Stimulated activated CD4-positive, alpha-beta T cell treated with anti-CD3 and anti-CD28 coated beads, Interleukin-1b, Interleukin-23, amount 100 ng/mL, for 1 hour (primary cell): ENCODE measurements around the gene NEK2.
"Not testable (repeated sequence)": the region's sequence is repeated elsewhere in the genome, so short reads cannot be mapped to it uniquely, and the experiment has no call there.

ENCODE experiments used
- DNase-seq, 2 donors: peaks; one replicate each; pipeline ENCODE4 v3.0.0-alpha.2; 2020; ENCODE audit warnings: low read depth in 2 of 2

Gene NEK2

DNA sequence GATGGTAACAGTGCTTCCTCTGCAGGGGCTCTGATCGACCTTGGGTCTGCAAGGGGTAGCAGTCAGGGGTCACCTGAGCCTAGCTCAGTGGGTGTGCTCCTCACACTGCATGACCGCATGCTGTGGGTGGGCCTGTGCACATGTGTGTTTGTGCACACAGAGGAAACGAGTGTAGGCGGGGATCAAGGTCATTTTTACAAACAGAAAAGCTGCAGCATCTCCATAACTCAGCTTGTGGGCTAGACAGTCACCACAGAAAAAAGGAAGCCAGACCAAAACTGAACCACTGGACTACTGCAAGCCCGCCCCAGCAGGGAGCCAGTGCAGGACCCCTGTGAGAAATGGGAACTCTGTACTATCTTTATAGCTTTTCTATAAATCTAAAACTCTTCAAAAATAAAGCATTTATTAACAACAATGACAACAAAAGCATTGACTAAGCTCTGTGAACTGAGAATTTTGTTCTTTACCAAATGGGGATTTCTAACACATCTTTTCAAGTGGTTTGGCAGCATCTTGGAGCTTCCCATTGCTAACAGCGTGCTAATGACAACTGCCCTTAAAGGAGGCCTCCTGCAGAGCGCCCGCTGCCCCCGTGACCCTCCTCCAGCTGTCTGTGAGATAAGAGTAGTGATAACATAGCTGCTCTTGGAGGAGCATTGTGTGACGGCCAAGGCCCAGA is 19.9 kb upstream of the NEK2 start:
- no peak for DNase-seq

DNA sequence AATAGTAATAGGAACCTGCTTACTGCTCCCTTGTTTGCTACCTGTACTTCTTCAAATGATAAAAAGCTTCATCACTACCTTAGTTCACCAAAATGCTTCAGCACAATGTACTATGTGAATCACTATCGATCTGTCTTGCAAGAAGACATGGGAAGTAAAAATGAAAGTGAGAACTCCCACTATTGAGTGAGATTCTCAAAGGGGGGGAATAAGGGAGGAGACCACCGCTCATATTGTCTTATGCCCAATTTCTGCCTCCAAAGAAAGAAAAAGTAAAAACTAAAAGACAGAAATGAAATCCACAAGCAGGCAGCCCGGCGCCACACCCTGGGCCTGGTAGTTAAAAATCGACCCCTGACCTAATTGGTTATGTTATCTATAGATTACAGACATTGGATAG is 18.5 kb upstream of the NEK2 start:
- DNase-seq, result not testable (repeated sequence)

DNA sequence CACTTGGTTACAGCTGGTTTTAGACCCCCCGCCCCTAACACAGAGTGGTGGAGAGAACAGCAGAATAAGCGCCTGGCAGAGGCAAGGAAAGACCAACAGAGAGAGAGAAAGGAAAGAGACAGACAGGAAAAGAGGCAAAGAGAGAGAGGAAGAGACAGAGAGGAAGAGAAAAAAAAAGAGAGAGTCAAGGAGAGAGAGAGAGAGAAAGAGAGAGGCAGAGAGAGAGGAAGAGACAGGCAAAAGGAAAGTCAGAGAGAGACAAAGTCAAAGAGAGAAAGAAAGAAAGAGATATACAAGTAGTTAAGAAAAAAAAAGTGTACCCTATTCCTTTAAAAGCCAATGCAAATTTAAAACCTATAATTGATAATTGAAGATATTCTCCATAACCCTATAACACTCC is 13.0 kb upstream of the NEK2 start:
- no peak for DNase-seq

DNA sequence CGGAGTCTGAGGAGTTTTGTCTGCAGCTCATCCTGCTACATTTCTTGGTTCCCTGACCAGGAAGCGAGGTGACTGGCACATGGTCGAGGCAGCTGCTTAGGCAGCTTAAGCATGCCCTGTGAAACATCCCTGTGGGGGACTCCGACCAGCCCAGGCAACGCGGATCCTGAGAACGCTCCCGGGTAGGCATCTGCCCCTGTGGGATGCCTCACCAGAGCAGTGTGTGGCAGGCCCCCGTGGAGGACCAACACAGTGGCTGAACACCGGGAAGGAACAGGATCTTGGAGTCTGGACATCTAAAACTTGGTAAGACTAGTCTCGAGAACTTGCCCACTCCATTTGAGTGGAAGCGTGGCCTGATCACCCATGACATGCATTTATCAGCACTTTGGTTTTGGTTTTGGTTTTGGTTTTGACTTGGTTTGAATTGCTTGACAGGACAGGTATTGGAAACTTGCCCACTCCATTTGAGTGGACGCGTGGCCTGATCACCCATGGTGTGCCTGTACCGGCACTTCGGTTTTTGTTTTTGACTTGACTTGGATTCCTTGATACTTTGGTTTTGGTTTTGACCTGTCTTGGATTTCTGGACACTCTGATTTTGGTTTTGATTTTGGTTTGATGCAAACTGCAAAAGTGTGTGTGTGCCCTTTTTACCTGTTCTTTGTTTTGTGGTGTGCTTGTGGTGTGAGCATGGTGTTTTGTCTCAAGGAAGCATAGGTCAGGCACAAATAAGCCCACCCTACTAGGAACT is 12.2 kb upstream of the NEK2 start:
- no peak for DNase-seq

DNA sequence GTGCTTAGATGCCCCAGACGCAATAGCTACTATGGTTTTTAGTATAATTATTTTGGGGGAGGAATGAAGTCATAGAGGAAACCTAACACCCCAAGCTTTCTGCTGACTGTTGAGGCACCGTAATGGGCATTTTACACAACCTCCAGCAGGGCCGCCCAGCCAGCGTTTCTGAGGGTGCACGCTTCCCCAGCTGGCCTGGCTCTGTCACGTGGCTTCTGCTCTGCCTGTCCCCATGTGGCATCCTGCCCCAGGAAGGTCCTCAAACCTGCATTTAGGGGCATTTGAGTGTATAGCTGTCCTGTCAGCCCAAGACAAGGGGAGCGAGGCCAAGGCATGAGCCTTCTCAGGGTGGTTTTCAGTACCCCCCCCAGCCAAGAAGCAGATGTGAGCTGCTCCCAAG is 10.4 kb upstream of the NEK2 start:
- no peak for DNase-seq

DNA sequence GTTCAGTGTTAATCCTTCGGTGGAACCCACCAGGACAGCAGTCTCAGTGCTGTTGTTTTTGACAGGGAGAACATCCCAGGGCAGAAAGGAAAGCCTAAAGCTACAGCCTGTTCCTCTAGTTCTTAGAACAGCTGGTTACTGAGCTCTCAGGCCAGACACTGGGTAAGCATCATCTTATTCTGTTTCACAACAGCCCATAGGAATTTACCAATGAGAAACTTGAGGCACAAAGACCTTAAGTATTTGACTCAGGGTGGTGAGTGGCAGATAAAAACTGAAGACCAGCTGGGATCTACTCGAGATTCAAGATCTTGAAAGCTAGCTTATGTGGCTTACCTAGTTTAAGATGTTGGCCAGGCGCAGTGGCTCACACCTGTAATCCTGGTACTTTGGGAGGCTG is 9.4 kb upstream of the NEK2 start:
- no peak for DNase-seq

DNA sequence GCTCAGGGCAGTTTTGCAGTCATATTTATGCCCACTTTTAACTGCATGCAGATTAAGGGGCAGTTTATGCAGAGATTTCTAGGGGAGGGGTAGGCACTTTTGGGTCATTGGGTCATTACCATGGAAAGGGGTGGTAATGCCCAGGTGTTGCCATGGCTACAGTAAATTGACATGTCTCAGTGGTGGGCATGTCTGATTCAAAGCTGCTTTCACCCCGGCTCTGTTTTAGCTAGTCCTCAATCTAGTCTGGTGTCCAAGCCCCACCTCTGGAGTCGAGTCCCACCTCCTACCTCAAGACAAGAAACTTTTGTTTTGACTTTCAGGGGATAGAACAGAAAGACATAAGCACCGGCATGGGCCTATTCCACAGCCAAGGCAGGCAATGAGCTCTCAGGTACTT is 8.9 kb upstream of the NEK2 start:
- no peak for DNase-seq

DNA sequence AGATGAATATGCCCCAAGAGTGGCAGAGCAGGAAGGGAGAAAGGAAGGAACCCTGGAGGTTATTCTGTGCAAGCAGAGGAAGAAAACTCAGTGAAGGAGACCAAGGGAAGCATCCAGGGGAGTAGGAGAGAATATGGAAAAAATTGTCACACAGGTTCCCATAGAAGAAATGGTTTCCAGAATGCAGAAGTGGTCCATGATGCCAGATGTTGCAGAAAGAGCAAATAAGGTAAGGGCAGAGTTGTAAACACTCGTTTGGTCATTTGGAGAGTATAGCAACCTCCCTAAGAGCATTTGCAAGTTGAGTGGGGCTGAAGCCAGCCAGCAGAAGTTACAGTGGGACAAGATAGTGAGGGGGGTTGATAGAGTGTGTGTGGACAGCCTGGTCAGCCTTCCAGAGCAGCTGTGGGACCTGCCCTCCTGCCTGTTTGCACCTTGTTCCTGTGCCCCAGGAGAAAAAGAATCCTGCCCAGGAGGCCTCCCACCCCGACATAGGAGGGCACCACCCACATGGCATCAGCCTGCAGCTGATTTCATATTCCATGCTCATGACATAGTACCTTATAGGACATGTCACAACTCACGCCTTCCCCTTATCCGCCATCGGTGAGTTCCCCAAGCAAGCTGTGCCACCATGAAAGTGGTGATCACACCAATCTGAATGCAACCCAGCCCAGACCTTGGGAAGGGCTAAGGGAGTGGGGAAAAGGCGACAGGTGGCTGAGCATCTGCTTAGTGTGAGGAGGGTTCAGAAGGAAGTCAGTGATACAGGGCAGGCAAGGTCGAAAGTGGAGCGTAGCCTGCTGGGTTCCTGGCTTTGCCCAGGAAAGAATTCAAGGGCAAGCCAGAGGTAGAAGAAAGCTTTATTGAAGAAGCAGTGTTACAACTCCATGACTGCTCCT is 8.2 kb upstream of the NEK2 start:
- no peak for DNase-seq

DNA sequence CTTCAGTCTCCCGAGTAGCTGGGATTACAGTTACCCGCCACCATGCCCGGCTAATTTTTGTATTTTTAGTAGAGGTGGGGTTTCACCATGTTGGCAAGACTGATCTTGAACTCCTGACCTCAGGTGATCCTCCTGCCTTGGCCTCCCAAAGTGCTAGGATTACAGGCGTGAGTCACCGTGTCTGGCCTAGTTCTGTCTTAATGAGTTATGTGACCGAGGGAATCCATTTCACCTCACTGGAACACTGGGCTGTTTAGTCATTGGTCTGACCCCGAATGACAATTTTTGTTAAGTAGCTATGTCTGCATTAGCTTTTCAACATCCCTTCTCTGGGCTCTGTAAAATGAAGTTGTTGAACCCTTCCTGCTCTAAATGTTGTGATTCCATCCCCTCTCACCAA is 6.8 kb upstream of the NEK2 start:
- not testable (repeated sequence) for DNase-seq

DNA sequence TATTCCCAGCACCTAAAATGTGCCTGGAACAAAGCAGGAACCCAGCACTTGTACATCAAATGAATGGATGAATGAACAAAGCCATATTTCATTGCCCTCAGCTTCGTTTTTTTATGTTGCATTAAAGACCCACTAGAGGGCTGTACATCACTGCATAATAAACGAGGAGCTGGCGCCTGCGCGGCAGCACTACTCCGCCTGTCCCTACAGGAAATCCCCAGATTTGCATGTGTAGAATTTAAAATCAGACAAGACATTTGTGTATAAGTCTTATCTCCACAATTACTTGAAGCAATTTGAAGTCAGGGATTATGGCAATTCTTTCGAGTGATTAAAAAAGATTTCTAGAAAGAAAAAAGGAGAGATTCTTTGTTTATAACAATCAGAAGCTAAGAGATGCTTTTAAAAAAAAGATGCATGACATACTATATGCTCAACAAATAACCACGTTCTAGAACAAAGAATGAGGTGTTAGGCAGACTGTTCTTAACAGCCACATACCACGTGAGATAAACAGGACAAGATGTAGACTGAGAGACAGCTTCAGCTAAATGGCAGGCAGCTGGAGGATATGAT is 5.4 kb upstream of the NEK2 start:
- peak; percentile 42 to 45 for DNase-seq

DNA sequence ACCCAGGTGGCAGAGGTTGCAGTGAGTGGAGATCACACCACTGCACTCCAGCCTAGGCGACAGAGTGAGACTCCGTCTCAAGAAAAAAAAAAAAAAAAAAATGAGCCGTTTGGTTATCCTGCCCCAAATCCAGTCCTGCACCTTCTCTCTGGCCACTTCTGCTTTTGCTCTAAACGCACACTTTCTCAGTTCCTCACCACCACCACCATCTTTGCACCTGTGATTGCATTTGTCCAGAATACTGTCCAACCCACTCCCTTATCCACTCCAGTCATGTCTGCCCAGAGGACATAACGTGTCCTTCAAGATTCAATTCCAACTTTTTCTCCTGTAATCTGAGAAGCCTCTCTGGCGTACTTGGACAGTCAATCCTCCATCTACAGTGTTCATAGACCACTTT is 2.2 kb upstream of the NEK2 start:
- no peak for DNase-seq

DNA sequence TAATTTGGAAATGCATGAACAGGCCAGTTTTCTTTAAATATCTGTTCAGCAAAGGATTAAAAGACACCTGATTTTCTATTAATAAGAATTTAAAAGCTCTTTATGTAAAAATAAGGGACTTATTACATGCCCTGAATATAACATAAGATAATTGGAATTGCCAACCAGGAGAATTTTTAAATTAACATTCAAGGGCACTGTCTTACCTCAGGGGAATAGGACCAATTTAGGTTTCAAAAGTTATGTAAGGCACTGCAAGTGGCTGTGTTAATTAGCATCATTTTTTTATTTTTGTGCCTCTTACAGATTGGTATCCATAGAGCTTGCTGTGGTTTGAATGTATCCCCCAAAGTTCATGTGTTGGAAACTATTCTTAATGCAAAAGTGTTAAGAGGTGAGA is 1.3 kb upstream of the NEK2 start:
- DNase-seq, result no peak

DNA sequence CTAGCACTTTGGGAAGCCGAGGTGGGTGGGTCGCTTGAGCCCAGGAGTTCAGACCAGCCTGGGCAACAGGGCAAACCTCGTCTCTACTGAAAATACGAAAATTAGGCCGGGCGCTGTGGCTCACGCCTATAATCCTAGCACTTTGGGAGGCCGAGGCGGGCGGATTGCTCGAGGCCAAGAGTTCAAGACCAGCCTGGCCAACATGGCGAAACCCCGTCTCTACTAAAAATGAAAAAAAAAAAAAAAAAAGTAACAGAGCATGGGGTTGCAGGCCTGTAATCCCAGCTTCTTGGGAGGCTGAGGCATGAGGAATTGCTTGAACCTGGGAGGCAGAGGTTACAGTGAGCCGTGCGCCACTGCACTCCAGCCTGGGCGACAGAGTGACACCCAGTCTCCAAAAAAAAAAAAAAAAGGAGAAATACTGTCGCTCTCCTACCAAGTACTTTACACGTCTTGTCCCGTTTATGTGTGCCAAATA is 724 bp upstream of the NEK2 start:
- no peak for DNase-seq

DNA sequence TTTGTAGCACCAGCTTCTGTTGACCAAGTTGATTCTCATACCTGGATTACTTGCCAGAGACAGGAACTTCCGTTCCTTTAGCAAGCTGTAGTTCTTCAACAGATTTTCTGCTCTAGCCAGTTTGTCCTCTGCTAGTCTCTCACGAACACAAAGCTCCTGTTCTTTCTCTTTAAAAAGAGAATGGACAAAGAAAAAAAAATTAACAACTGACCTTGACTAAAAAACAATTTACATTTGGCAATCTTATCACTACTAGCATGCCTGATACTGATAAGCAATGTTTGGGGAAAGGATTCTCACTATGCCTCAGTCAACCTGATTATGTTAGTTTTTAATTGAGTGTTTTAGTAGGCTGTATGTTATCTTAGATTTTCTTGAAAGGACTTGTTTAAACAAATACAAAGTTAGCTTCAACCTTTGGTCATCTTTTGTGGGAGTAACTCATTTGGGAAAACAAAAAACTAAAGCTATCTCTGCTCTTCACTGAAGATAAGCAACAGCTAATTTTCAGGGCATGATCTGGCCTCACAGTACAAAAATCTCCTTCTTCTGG is 8.3 kb downstream of the NEK2 start:
- DNase-seq, result no peak

DNA sequence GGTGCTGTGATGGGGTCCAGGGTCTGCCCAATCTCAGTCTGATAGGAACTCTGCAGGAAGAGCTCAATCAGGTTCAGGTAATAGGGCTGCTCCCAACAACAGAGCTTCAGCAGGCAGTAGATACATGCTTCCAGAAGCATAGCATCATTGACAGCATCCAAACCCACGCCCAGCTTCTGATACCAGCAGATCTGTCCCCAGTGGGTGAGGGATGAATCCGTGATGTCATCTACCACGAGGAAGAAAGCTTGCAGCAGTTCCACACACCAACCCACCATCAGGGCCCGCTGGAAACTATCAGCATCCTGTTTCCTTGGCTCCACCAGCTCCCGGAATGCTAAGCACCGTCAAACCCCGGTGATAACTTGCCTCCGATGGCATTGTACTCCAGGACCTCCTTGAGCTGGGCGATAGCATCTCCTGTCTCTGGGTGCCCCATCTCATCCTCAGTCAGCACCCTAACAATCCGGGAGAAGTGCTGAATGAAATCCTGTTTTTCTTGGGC is 14.7 kb downstream of the NEK2 start:
- no peak for DNase-seq

DNA sequence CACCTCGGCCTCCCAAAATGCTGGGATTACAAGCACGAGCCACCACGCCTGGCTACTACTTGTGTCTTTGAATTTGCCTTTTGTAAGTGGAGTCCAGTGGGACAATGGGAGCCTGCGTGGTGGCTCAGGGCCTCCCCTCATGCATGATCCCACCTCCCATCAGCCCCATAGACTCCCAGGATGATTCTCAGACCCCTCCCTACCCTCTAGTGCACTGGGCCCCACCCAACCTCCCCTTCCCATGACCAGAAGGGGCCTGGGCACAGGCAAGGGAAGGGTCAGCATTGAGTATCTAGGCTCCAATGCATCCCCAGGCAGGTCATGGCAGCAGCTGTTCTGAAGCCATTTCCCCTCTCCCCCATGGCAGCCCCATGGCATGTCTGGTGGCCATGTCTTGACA is 18.7 kb downstream of the NEK2 start:
- DNase-seq, result no peak

DNA sequence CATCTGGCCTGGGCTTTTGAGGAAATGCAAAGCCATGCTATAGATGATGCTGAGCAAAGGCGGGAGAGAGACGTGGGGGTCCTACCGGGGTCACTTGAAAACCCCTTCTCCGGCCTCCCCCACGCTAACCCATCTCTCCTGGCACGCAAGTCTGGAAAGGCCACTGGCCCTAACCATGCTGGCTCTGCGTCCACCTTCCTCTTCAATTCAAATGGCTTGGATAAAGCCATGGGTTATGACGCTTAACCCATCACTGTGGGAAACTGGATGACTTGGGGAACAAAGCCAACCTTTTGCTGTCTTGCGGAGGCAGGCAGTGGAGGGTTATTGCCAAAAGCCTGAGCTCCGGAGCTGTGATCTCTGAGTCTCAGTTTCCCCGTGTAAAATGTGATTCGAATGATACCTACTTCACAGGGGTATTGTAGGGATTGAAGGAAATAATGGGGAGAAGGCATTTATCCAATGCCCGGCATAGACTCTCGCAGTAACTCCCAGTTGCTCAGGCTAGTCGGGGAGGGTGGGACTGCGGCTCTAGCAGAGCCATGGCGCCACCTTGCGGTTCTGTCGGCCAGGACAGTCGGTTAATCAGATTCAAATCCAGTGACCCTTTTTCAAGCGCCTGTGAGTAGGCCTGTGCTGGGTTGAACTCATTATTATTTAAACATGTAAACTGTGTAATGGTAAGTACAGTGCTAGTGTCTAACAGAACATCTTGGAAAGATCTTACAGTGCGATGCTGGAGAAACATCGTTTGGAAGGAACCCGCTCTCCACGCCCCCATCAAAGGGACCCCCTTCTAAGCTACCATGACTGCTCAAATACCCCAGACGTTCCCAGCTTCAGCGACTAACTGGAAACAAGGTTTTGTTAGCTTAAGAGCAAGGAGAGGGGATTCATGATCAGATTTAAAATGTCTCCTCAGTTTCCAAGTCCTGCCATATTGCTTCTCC is 20.3 kb downstream of the NEK2 start:
- peak; percentile 42 to 62 for DNase-seq

DNA sequence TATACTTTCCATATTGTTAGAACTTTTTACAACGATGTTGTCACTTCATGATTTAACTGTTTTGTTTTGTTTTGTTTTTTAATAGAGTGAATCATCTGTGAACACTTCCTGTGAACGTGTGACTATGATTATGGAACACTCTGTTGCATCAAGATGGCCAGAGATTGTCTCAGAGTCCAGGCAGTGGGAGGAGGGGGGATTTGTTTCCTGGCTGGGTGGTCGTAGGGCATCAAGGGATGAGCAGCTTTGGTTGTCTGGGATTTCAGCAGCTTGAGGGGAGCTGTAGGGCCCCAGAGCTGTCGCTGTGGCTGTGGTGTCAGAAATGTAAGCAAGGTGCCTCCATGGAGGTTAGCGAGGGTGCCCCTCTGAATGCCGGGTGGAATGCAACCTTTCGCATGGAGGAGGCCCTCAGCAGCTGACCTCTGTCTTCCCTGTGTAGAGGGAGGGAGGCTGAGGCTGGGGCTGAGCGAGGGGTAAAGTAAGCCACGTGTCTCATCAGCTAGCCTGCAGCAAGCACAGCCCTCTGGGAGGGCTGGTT is 21.4 kb downstream of the NEK2 start:
- no peak for DNase-seq

DNA sequence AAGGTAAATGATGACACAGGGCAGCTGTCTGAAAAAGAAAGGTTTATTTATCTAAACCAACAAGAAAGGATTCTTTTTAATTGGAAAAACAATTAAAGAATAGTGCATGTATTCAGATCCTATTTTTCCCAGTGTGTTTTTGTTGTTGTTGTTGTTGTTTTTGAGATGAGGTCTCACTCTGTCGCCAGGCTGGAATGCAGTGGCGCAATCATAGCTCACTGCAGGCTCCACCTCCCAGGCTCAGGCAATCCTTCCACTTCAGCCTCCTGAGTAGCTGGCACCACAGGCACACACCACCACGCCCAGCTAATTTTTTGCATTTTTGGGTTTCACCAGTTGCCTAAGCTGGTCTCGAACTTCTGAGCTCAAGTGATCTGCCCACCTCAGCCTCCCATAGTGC is 22.1 kb downstream of the NEK2 start:
- no peak for DNase-seq

DNA sequence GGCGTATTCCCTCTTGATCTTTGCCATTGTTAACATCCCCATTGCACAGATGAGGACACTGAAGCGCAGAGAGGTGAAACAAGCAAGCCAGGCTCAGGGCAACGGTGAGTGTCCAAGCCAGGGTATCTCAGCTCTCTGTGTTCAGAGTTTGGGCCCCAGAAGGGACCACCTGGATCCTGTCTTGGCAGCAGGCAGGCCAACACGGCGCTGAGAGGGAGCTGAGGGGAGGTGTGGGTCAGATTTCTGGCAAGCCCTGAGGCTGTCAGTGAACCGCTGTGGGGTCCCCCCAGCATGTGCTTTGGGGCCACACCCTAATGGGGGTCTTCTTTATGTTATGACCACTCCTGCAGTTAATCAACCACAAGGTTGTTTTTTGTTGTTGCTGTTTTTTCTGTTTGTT is 23.1 kb downstream of the NEK2 start:
- no peak for DNase-seq
